NCI-H2171 treated with DMSO at 0.1 percent for 48 hours (cell line): ENCODE measurements around the gene GPHN.

Experiments
- DNase-seq: peaks from one replicate; lab custom pipeline; 2025; lab: John Stamatoyannopoulos, UW

GPHN gene

DNA sequence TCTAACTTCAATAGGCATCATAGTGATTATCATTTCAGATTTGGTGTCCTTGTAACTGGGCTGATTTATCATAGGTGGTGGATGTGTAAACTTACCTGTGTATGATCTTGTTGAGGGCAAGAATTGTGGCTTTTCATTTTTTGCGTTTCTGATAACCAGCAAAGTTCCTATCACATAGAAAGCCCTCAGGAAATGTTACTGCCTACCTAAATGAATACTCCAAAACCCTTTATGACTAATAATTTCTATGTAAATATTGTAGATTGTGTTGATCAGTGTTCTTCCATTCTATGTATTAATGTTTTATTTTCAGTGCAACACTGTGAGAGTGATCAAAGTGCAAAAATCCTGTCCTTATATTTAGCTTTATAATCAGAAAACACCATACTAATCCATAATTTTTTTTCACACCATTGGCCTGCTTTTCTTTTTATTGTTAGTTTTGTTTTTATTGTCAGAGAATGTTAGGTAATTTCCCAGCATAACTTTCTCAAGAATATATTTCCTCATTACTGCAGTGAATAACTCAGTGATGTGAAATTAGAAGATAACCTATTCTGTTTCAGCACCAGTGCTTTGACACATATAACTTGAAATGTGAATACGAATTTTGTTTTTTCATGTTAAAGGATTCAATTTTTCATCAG lies 94.1 kb downstream of the GPHN start:
- DNase-seq: no peak

DNA sequence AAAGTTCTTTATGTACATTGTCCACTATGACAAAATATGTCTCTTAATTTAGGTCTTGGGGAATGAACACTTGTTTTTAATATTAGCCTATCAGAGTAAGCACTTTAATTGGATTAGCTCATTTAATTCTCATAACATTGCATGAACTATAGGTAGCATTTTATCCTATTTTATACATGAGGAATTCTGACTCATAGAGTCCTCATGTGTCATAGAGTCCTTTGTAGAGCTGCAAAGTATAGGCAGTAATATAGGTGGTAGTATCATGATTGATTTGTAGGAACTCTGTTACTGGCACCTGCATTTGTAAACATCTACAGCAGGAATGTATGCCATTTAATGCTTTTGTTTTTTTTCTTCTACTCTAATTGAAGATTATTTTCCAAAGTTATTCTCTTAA lies 96.0 kb downstream of the GPHN start:
- no peak for DNase-seq

DNA sequence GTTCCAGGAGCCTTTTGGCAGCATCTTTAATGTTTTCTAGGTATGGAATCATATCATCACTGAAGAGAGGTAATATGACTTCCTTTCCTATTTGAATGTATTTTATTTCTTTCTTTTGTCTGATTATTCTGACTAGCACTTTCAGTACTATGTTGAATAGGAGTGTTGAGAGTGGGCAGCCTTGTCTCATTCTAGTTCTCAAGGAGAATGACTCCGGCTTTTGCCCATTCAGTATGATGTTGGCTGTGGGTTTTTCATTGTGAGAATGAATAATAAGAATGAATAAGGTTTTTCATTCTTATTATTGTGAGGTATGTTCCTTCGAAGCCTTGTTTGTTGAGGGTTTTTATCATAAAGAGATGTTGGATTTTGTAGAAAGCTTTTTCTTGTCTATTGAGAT lies 98.9 kb downstream of the GPHN start:
- no peak for DNase-seq

DNA sequence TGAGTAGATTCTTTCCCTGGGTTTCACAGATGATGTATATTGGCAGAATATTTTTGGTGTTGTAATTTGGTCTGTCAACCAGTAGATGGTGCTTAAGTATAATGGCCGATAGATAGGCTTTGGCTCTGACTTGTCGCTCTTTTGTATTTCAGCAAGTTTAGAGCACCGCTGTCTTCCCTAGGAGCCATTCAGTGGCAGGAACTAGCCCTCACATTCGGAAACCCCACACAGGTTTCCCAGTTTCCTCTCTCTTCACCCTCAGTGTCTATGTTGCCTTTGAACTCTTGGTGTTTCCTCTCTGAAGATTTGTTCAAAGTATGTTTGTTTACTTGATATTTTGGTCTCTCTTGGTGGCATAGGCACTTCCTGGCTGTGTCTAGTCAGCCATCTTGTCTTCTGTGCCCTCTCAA lies 102.2 kb downstream of the GPHN start:
- peak; percentile 21 for DNase-seq

DNA sequence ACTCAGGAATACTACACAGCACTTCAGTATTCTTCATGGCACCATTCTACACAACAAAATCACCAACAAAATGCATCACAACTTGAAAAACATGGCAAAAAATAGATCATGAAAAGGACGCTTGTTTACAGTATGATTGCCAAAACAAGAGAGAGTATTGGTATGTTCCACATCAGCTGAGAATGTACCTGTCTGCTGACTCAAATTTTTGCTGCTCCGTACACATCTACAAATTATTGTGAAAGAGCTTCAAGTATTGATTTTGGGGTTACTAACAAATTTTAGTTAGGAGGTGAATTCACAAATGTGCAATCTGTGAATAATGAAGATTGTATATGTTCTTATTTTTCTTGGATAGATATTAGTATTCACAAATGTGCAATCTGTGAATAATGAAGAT lies 105.4 kb downstream of the GPHN start:
- no peak for DNase-seq

DNA sequence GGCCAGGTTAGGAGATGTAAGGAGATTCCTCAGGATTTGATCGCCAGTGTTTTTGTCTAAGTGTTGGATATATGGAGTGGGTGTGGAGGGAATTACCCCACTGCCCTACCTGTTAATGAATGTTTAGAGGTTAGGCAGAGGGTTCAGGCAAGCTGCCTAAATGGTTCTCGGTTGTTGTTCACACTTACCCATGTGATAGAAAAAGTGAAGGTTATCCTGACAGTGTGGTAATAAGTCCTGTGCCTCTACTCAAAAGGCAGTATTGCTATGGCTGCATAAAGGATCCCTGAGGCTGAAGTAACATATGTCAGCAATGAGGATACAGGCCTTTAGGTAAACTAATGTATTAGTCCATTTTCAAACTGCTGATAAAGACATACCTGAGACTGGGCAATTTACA lies 112.0 kb downstream of the GPHN start:
- no peak for DNase-seq

DNA sequence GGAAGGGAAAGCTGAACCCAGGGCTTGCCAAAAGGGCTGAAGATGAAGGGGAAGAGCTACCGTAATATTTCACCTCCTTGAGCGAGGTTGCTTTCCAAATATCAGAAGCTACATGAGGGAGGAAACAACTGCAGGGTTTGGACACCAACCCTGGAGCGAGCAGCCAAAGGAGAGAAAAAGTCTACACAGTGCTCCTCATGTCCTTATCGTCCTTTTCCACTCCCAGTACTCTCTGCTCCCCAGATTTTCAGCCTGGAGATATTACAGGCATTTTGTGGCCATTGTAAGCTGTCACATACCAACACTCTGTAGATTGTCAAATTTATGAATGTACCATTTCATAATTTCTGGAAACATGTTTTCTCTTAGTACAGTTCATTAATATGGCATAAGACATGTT lies 115.9 kb downstream of the GPHN start:
- no peak for DNase-seq

DNA sequence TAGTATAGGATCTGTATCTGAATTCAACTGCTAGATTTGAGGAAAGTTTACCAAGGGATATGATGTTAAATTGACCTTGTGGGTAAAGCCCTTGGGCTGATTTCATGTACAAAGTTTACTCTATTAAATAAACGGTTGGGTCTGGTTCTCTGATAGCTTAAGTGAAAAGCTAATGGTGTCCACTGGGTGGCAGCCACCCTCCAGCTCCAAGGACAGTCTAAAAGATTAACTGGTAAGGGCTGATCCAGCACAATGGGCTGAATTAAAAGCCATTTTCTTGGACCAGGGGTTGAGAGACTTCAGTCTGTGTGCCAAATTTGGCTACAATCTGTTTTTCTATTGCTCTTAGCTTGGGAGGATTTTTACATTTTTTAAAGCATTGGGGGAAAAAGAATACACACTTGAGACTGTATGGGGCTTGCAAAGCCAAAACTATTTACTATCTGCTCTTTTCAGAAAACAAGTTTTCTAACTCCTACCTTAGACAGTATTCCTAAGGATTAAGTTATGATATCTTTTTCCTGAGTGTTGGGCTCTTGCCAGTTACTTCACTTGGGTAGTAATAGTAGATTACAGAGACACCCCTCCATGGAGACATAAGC lies 116.5 kb downstream of the GPHN start:
- peak; percentile 38 for DNase-seq

DNA sequence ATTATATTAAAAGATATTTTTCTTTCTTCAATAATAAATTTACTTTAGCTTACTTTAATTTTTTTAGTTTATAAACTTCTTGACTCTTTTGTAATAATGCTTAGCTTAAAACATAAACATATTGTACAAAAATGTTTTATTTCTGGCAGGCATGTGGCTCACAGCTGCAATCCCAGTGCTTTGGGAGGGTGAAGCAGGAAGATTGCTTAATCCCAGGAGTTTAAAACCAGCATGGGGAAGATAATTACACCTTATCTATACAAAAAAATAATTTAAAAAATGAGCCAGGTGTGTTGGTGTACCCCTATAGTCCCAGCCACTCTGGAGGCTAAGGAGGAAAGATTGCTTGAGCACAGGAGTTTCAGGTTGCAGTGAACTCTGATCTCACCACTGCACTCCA lies 120.7 kb downstream of the GPHN start:
- DNase-seq: peak; percentile 19

DNA sequence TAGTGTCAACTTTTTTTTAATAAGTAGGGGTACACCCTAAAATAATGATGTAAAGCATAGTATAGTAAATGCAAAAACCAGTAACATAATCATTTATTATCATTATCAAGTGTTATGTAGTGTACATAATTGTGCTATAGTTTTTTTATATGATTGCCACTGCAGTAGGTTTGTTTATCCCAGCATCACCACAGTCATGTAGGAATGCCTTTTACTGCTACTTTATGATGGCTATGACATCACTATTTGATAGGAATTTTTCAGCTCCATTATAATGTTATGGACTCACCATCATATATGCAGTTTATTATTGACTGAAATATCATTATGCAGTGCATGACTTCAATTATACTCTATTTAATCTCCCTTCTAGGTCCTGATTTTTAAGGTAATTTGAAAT lies 121.6 kb downstream of the GPHN start:
- DNase-seq: no peak

DNA sequence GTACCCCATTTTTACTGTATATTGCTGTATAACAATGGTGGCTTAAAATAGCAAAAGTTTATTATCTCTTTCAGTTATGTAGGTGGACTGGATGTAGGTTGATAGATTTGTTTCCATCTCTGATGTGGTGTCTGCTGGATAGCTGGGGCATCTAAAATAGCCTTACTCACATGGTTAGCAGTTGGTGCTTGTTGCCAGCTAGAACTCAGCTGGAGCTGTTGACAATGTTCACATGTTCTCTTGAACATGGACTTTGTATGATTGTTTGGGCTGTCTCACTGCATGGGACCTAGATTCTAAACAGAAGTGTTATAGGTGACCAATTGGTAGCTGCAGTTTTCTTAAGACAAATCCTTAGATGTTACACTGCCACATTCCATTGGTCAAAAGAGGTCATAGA lies 126.9 kb downstream of the GPHN start:
- DNase-seq: no peak

DNA sequence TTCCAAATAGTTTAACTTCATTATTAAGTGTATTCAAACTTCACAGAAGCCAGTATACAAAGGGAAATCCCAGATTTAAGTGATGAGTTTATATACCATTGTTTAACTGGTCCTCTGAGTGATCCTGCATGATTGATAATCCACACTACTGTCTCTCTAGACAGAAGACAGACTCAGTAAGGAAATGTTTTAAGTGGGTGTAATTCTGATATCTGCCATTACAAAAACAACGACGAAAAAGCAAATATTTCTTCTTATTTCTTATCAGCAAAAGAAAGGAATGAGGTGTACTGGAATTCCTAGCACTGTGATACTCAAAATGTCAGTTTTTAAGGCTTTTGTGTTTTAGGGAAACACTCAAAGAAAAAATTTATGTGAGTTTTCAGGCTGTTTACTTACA lies 127.5 kb downstream of the GPHN start:
- no peak for DNase-seq

DNA sequence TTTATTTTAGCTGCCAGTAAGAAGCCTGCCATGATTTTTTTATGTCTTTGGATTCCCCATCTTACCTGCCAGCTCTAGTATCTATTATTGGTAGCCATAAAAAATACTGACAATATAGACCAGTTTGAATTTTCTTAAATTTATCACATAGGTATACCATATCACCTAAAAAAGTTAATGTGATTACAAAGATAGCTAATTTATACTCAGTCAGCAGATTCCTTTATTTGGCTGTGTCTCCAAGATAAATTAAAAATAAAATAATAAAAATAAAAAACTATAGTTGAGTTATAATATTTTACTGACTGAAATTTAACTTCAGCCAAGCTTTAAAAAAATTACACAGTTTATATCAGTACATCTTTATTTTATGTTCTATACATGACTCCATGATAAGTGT lies 128.3 kb downstream of the GPHN start:
- no peak for DNase-seq

DNA sequence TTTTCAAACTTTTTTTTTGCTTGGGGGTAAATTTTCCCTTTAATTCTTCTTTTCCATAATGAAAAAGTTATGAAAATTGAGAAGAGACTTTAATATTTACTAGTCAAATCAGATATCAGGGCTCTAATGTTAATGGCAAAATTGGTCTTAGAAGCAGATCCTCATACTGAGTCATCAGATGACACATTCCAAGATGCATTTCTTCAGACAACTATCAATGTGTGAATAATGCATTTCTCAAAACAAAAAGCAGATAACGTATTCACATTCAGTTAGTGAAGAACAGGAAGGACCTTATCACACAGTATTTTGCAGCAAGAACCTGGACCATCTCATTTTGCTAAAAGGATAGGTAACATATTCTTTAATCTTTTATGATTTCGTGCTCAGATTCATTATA lies 130.7 kb downstream of the GPHN start:
- DNase-seq: no peak

DNA sequence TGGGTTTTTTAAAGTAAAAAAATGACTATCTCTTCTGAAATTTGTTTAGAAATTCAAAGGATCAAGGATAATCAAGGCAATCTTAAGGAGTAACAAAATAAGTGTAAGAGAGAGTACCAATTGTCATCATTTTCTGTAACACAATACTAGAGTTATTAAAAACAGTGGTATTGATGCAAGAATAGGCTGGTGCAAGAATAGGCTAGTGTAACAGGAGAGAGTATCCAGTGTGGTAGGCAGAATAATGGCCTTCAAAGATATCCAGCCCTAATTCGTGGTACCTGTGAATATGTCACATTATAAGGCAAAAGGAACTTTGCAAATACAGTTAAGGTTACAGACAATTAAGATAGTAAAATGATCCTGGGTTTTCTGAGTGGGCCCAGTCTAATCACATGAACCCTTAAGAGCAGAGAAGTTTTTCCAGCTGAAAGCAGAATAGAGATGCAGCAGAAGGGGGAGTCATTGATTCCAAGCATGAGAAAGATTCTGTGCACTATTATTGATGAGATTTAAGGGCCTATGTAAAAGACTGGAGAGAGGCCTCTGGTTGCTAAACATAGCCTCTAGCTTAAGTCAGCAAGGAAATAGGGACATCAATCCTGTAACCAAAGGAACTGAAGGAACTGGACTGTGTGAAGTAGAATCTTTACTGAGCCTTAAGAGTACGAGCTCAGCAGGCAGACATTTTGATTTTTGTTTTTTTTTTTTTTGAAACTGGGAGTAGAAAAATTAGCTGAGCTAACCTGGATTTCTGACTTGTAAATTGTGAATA lies 134.1 kb downstream of the GPHN start:
- no peak for DNase-seq

DNA sequence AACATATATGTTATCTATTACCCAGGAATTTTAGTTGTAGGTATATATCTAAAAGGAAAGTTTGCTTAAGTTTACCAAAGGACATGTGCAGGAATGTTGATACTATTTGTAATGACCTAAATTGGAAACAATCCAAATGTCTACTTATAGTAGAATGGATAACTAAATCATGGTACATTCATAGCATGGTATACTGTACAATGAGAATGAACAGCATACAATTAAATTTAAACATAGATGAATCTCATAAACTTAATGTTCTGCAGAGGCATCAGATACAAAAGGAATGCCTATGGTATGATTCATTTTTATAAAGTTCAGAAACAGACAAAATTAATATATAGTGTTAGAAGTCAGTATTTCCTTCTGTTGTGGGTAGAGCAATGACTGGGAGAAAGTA lies 135.4 kb downstream of the GPHN start:
- DNase-seq: no peak

DNA sequence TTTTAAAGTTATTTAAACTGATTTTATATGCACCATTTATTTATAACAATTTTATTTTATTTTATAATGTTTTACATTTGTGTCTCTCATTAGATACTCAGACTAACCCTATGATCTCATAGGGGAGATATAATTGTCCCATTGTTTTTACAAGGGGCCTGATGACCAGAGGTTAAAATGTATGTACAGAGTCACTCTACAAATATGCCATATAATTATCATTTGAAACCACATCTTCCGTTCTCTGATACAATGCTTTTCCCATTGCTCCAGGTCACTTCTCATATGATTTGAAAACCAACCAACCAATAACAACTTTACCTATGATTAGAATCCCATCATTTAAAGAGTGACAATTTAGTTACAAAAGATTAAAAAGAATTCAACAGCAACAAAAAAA lies 137.8 kb downstream of the GPHN start:
- DNase-seq: no peak

DNA sequence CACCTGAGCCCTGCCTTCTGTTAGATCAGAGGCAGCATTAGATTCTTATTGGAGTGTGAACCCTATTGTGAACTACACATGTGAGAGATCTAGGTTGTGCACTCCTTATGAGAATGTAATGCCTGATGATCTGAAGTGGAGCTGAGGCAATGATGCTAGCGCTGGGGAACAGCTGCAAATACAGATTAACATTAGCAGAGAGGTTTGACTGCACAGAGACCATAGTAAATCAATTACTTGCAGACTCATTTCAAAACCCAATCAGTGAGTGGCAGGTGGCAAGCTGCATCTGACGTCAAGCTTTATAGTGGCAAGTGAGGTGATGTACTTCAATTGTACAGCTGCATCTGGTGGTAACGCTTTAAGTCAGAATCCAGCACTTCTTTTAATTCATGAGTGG lies 141.6 kb downstream of the GPHN start:
- peak; percentile 81 for DNase-seq

DNA sequence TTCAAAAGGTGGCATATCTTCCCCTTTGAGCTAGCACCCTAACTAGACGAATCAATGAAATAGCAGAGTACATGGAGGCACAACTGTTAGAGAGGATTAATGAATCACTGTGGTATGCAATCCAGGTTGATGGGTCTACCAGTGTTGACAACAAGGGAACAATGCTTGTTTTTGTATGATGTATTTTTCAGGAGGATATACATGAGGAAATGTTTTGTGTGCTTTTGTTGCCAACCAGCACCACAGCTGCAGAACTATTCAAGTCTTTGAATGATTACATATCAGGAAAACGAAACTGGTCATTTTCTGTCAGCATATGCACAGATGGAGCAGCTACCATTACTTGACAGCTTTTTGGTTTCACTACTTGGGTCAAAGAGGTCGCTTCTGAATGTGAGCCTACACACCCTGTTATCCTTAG lies 142.6 kb downstream of the GPHN start:
- no peak for DNase-seq

DNA sequence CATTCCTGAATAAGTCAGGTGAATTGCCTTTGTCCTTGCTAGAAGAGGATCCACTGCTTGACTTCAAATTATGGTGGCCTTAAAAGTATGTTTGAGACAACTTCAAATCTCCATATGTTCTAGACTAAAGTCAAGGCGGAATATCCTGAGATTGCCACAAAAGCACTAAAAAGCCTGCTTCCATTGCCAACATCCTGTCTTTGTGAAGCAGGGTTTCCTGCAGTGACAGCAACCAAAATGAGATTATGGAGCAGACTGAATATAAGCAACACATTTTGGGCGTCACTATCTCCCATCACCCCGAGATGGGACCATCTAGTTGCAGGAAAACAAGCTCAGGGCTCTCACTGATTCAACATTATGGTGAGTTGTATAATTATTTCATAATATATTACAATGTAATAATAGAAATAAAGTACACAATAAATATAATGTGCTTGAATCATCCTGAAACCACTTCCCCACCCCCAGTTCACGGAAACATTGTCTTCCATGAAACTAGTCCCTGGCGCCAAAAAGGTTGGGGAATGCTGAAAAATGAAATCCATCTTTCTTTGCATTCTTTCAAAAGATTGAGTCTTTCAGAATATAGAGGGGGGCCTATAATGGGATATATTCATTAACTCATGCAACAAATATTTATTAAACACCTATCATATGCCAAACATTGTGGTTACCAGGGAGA lies 143.7 kb downstream of the GPHN start:
- no peak for DNase-seq

DNA sequence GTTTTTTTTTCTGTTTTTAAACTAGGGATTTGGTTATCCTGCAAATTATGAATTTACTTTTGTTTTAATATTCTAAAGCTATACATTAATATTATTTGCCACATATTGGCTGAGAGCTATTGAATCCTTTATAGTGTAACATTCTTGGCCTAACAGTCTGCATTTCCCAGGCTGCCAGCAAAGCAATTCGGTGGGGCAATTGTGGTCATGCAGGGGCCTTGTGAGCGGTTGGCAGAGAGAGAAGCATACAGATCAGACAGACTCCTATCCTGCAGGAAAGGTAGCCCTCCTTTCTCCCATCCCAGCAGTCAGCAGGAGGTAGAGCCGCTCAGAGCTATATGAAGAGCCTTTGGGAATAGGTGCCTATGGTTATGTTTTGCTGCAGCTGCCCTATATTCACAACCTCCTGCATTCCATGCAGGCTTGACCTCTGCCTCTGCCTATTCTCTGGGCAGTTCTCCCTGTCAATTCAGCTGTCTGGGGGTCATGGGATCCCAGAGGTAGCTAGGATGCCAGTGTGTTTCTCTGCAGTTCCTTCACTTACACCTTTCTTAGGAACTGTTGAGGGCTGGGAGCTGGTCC lies 144.7 kb downstream of the GPHN start:
- DNase-seq: no peak

DNA sequence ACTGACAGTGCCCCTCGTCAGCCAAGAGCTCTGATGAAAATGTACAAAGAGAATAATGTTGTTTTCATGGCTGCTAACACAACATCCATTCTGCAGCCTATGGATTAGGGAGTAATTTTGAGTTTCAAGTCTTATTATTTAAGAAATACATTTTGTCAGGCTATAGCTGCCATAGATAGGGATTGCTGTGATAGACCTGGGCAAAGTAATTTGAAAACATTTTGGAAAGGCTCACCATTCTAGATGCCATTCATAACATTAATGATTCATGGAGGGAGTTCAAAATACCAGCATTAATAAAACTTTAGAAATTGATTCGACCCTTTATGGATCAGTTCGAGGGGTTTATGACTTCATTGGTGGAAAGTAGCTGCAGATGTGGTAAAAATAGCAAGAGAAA lies 149.8 kb downstream of the GPHN start:
- no peak for DNase-seq

DNA sequence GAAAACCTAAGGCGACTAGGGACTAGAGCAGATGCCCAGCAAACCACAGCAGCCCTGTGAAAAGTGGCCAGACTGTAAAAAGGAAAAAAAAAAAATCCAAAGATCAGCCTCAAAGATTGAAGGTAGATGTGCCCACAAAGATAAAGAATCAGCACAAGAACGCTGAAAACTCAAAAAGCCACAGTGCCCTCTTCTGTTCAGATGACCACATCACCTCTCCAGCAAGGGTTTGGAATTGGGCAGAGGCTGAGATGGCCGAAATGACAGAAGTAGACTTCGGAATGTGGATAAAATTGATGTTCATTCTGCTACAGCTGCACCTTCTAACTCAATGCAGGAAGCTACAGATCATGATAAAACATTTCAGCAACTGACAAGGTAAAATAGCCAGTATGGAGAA lies 154.4 kb downstream of the GPHN start:
- DNase-seq: peak; percentile 26
